GM10847 (cell line): ENCODE data around the gene PHKG2.

Source experiments
- POLR2A ChIP-seq: IDR thresholded peaks from 2 replicates; pipeline ENCODE4 v1.6.1; 2011; ENCODE audit not compliant: insufficient read length; ENCODE audit errors: extremely low read depth

Gene PHKG2

GRCh38 chr16:30722916-30723315 lies 25.3 kb upstream of the PHKG2 start:
- TF ChIP-seq POLR2A: no peak

- no peak for TF ChIP-seq POLR2A
Observed at GRCh38 chr16:30723725-30724355, 24.4 kb upstream of the PHKG2 start.

GRCh38 chr16:30724641-30725417 lies 23.4 kb upstream of the PHKG2 start:
- TF ChIP-seq POLR2A: no peak

- no peak for TF ChIP-seq POLR2A
Observed at GRCh38 chr16:30725418-30725792, 22.8 kb upstream of the PHKG2 start.

GRCh38 chr16:30728321-30728720 lies 19.9 kb upstream of the PHKG2 start:
- TF ChIP-seq POLR2A: no peak

GRCh38 chr16:30728899-30729672 lies 19.1 kb upstream of the PHKG2 start:
- TF ChIP-seq POLR2A: no peak

- TF ChIP-seq POLR2A: no peak
Observed at GRCh38 chr16:30731411-30731810, 16.8 kb upstream of the PHKG2 start.

- no peak for TF ChIP-seq POLR2A
Observed at GRCh38 chr16:30736995-30737793, 11.0 kb upstream of the PHKG2 start.

- no peak for TF ChIP-seq POLR2A
Observed at GRCh38 chr16:30737794-30738648, 10.2 kb upstream of the PHKG2 start.

GRCh38 chr16:30738984-30739951 lies 9.0 kb upstream of the PHKG2 start:
- no peak for TF ChIP-seq POLR2A

GRCh38 chr16:30740364-30741251 lies 7.6 kb upstream of the PHKG2 start:
- TF ChIP-seq POLR2A: no peak

- no peak for TF ChIP-seq POLR2A
Observed at GRCh38 chr16:30741461-30741914, 6.7 kb upstream of the PHKG2 start.
